ENCODE data around the gene NT5C2. TPM values are rescaled to one million over a fixed set of nuclear protein-coding genes. Genes with fewer than 3 reads are reported as not detected.

Gene NT5C2
- total RNA-seq, 1 donor from 2014 or later: 105 TPM

DNA sequence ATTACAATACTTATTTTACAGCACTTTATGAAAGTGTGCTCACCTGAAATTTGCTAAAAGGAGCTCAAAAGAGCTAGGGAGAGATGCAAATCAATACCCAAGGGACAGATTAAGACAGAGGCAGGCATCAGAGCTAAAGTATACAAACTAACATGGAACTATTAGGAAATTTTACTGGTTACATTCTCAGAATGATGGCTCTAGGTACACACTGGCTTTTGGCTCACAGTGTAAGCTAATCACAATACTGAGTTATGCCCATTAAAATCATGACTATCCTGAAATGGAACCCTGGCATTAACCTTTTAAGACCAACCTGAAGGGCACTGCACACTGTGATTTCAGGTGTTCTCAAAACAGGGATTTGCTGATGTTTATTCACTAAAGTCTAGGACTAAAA, 98.1 kb downstream of the NT5C2 start:
- Histone ChIP-seq H3K36me3 (ENCODE audit: control insufficient read depth, insufficient read depth, low read length) (peaks cover 30% of the 10 kb centered on the region), H3K4me3 (ENCODE audit: low read depth, low read length) (no peak overlapping the region), H3K27me3 (ENCODE audit: control insufficient read depth, insufficient read depth, low read length) (no peaks in the 10 kb centered on the region)
- DNase-seq (ENCODE audit: low read depth) (no peak), FAIRE-seq (no peak)
- no peak for TF ChIP-seq CTCF (IDR thresholded peaks at IDR 0.05; ENCODE audit: insufficient read depth, low read length, severe bottlenecking)

DNA sequence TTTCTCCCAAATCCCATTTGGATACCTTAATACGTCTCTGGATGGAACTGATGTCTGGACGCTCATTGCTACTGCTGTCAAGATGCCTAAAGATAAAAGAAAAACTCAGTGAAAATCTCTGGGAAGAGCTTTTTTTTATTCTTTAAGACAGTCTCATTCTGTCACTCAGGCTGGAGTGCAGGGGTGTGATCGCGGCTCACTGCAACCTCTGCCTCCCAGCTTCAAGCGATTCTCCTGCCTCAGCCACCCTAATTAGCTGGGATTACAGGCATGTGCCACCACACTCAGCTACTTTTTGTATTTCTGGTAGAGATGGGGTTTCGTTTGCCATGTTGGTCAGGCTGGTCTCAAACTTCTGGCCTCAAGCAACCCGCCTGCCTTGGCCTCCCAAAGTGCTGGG, 102.2 kb downstream of the NT5C2 start:
- DNase-seq (ENCODE audit: low read depth) (no peak), FAIRE-seq (no peak)
- no peak for TF ChIP-seq CTCF (IDR thresholded peaks at IDR 0.05; ENCODE audit: insufficient read depth, low read length, severe bottlenecking)
- Histone ChIP-seq H3K4me3 (ENCODE audit: low read depth, low read length) (no peak overlapping the region), H3K36me3 (ENCODE audit: control insufficient read depth, insufficient read depth, low read length) (peaks cover 18% of the 10 kb centered on the region), H3K27me3 (ENCODE audit: control insufficient read depth, insufficient read depth, low read length) (no peaks in the 10 kb centered on the region)

DNA sequence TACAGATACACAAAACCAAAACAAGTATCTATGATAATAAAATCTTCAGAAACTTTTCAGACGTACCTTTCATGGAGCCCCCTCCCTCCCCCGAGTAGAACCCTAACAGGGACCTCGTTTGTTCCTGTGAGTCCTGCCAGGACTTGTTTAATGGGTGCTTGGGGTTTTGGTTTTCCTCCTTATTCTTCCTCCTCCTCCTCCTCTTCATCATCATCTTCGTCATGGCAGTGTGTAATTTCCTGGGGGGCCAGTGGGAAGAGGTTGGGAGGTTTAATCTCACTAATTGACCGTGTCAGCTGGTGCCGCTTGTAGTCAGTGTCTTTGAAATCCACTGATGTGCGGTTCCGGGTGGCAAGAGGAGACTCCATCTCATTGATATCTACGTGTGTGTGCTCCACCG, 103.6 kb downstream of the NT5C2 start:
- FAIRE-seq (no peak), DNase-seq (ENCODE audit: low read depth) (no peak)
- Histone ChIP-seq H3K27me3 (ENCODE audit: control insufficient read depth, insufficient read depth, low read length) (no peaks in the 10 kb centered on the region), H3K36me3 (ENCODE audit: control insufficient read depth, insufficient read depth, low read length) (peaks cover 18% of the 10 kb centered on the region), H3K4me3 (ENCODE audit: low read depth, low read length) (no peak overlapping the region)
- TF ChIP-seq CTCF (IDR thresholded peaks at IDR 0.05; ENCODE audit: insufficient read depth, low read length, severe bottlenecking): no peak

GRCh38 chr10:103086799-103087198, 106.3 kb downstream of the NT5C2 start:
- H3K4me3 ChIP-seq (ENCODE audit: low read depth, low read length): no peak overlapping the region
- DNase-seq (ENCODE audit: low read depth): no peak
- FAIRE-seq: no peak
- TF ChIP-seq CTCF (IDR thresholded peaks at IDR 0.05; ENCODE audit: insufficient read depth, low read length, severe bottlenecking): no peak
- peaks cover 7% of the 10 kb centered on the region for H3K36me3 ChIP-seq (ENCODE audit: control insufficient read depth, insufficient read depth, low read length)
- no peaks in the 10 kb centered on the region for H3K27me3 ChIP-seq (ENCODE audit: control insufficient read depth, insufficient read depth, low read length)

DNA sequence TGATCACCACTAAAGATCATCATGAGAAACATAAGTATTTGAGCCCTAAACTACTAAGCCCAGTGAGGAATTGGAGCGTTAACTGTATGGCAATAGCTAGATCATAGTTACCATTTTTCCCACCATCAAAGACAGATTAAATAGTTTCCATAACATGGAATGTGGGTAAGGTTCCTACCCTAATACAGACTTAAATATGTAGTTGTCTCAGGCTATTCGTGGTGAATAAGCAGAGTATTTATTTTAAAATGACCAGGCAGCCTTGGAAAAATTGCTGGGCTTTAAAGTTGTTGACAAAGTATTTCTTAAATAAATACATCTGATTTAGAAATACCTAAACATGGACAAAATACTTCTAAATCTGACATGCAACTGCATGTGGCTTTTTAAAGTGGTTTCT, 106.8 kb downstream of the NT5C2 start:
- no peak for FAIRE-seq
- TF ChIP-seq CTCF (IDR thresholded peaks at IDR 0.05; ENCODE audit: insufficient read depth, low read length, severe bottlenecking): no peak

GRCh38 chr10:103083977-103084320, 109.1 kb downstream of the NT5C2 start:
- FAIRE-seq (no peak), DNase-seq (ENCODE audit: low read depth) (no peak)
- Histone ChIP-seq H3K4me3 (ENCODE audit: low read depth, low read length) (no peak overlapping the region), H3K36me3 (ENCODE audit: control insufficient read depth, insufficient read depth, low read length) (peaks cover 1% of the 10 kb centered on the region), H3K27me3 (ENCODE audit: control insufficient read depth, insufficient read depth, low read length) (no peaks in the 10 kb centered on the region)
- no peak for TF ChIP-seq CTCF (IDR thresholded peaks at IDR 0.05; ENCODE audit: insufficient read depth, low read length, severe bottlenecking)

More for the DNA sequence above, 106.8 kb downstream of the NT5C2 start:
- H3K27me3 ChIP-seq (ENCODE audit: control insufficient read depth, insufficient read depth, low read length): no peaks in the 10 kb centered on the region
- peaks cover 5% of the 10 kb centered on the region for H3K36me3 ChIP-seq (ENCODE audit: control insufficient read depth, insufficient read depth, low read length)
- no peak overlapping the region for H3K4me3 ChIP-seq (ENCODE audit: low read depth, low read length)
- no peak for DNase-seq (ENCODE audit: low read depth)
